Measurements from ENCODE around the gene HDAC7.

DNA sequence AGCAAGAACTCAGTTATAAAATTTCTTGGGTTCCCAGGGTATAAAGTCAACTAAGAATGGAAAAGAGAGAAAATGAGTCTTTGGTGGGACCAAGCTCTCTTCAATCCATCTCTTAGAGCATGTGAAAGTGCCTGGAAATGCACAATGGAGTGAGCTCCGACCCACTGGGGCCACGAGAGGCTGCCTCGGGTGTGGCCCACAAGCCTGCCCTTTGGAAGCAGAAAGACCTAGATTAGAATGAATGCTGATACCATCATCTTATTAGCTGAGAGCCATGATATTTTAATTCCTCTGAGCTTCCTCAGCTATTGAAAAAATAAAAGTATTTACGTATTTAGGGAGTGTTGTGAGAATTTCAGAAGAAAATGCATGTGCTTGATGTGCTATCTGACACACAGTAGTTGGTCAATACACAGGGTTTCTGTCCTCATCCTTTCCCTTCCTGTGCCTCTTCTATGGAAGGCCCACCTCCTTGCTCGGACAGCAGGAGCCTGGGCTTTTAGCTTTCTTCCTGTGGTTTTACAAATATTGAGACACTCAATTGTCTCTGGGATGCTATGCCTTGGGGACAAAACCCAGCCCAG, 42.6 kb upstream of the HDAC7 start:
- TF ChIP-seq POLR2AphosphoS5 (IDR thresholded peaks at IDR 0.05) (no peak), POLR2A (IDR thresholded peaks at IDR 0.05) (no peak)
- TF ChIP-seq, protein P1, sequence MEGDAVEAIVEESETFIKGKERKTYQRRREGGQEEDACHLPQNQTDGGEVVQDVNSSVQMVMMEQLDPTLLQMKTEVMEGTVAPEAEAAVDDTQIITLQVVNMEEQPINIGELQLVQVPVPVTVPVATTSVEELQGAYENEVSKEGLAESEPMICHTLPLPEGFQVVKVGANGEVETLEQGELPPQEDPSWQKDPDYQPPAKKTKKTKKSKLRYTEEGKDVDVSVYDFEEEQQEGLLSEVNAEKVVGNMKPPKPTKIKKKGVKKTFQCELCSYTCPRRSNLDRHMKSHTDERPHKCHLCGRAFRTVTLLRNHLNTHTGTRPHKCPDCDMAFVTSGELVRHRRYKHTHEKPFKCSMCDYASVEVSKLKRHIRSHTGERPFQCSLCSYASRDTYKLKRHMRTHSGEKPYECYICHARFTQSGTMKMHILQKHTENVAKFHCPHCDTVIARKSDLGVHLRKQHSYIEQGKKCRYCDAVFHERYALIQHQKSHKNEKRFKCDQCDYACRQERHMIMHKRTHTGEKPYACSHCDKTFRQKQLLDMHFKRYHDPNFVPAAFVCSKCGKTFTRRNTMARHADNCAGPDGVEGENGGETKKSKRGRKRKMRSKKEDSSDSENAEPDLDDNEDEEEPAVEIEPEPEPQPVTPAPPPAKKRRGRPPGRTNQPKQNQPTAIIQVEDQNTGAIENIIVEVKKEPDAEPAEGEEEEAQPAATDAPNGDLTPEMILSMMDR (IDR thresholded peaks at IDR 0.05), result no peak
